Fibroblast of pulmonary artery (primary cell): ENCODE data around the gene EPM2A.

Experiments used
- DNase-seq: peaks from one replicate; pipeline ENCODE4 v3.0.0-alpha.2; 2010; ENCODE audit warnings: low read depth
- H3K4me3 ChIP-seq: replicated peaks from 2 replicates; pipeline ENCODE4 v1.5.1; 2011; ENCODE audit warnings: low read depth, mild to moderate bottlenecking, control low read depth, low read length, moderate library complexity
- CTCF ChIP-seq: IDR thresholded peaks from 2 replicates; pipeline ENCODE4 v1.5.1; 2011; ENCODE audit warnings: mild to moderate bottlenecking, control low read depth, low read length, inconsistent platforms; ENCODE audit errors: missing control alignments

Gene EPM2A

GRCh38 chr6:145758113-145758512 is 22.8 kb upstream of the EPM2A start:
- no peak for TF ChIP-seq CTCF
- no peak overlapping the region for H3K4me3 ChIP-seq
- DNase-seq = no peak

- peak; percentile 99 for DNase-seq
Measured at GRCh38 chr6:145756170-145756662, 20.9 kb upstream of the EPM2A start.

DNA sequence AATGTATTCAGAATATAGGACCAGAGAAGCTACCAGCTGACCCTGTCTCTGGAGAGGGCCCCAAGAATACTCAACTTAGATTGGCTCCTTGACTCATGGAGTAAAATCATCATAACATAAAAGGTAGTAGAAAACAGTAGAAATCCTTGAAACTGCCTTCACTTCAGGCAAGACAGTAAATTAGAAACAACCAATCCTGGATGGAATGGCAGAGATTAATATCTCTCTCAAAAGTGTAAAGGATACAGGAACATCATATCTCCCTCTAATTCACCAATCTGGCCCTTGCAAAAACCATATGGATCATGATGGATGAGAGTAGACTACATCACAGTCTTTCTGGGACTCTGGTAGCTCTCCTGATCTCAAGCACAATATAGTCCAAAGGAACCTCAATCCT is 20.4 kb upstream of the EPM2A start:
- no peak for TF ChIP-seq CTCF
- DNase-seq = no peak
- H3K4me3 ChIP-seq = no peak overlapping the region

More at GRCh38 chr6:145756170-145756662, 20.9 kb upstream of the EPM2A start:
- H3K4me3 ChIP-seq = no peak overlapping the region
- TF ChIP-seq CTCF = no peak

DNA sequence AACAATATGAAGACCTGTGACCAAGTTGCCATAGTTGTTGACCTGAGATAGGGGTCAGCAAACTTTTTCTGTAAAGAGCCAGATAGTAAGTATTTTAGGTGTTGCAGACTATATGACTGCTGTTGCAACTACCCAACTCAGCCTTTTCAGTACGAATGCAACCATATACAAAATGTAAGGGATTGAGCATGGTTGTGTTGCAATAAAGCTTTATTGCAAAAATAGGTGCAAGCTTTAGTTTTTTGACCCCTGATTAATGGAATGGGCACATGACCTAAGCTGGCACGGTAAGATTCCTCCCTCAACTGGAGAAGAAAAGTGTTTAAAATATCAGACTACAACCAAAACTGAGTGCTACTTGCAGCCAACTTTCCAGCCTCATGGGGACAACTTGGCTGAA is 17.3 kb upstream of the EPM2A start:
- no peak for TF ChIP-seq CTCF
- no peak for DNase-seq

DNA sequence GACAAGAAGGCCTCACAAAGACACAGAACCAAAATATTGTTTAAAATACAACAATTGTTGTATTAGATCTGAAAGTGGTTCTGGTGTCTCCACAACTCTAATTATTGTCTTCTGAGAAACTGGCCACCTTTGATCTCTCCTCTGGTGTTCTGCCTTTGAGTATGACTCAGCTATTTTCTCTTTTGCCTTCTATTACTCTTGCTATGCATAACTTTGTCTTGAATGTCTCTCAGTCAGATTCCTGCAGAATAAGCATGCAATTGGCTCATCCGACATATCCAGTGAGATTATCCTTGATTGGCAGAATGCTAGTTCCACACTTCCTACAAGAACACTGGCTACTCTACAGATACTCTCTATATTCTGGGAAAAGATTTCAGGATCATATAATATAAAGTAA is 14.3 kb upstream of the EPM2A start:
- TF ChIP-seq CTCF = no peak
- no peak overlapping the region for H3K4me3 ChIP-seq
- DNase-seq = peak; percentile 81

More for the DNA sequence above, 17.3 kb upstream of the EPM2A start:
- H3K4me3 ChIP-seq = no peak overlapping the region

DNA sequence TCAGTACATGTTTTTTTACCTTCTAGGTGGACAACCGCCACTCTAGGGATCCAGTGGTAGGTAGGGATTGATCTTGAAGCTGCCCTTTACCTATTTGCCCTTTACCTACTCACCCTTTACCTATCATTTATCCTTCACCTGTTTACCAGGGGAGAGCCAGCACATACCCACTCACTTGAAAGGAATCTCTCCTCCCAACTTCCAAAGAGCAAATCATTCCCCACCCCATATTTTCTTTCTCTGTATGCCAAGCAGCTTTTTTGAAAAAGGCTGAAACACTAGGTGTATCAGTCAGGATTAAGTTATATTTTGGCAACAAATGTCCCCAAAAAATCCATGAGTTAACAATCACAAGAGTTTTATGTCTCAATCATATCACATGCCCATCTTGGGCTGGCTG is 10.5 kb upstream of the EPM2A start:
- no peak for TF ChIP-seq CTCF
- DNase-seq = no peak
- no peak overlapping the region for H3K4me3 ChIP-seq

DNA sequence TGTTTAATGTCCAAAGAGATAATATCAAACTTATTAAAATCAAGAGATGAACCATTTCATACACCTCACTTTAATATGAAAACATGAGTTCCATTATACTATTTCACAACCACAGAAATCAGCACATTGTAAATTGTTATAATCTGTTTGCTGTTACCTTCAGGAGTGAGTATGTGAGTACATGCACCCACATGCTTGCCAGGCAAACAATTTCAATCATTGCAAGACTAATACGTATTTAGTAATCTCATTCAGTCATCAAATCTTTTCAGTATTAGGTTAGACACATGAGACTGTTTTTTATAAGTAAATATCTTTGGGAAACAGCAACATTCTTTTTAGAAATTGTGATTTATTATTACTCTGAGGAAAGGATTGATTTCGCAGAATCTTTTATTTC is 9.3 kb upstream of the EPM2A start:
- H3K4me3 ChIP-seq = no peak overlapping the region
- TF ChIP-seq CTCF = no peak
- no peak for DNase-seq
